ENCODE results near the gene ST6GAL1.

DNA sequence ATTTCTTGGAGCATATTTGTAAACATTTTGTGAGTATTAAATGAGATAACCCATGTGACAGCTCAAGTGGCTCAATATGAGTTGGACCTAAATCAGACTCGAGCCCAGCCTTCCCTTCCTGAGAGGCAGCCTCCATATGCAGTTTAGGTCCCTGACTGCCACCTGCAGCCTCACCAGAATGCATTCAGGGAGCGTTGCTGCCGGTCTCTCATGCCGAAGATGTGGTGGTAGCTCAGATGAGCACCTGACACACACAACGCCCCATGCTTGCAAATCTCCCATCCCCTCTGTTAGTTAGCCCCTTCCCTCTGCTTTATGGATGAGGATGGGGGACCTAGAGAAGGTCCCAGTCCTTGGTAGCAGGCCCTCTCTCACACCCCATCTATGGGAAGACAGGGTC, 9.2 kb downstream of the ST6GAL1 start:
- TF ChIP-seq YY1 (IDR thresholded peaks at IDR 0.05; ENCODE audit: insufficient read depth, insufficient read length) (no peak), SUZ12 (IDR thresholded peaks at IDR 0.05; ENCODE audit: extremely low read depth, insufficient read depth, insufficient read length) (no peak), ZNF274 (IDR thresholded peaks at IDR 0.05; ENCODE audit: low read depth, low read length) (no peak)
